Sigmoid colon (tissue), 4 donors: Measurements from ENCODE around the gene ZDHHC11B.

Experiments
- EP300 ChIP-seq, 4 donors: sonication (generic); formaldehyde crosslinking; IDR thresholded peaks; one replicate each; pipeline ENCODE4 v1.6.1; 2017; ENCODE audit warnings: antibody characterized with exemption in 4 of 4
- POLR2A ChIP-seq, 2 donors: fragments of 450-650 bp; IDR thresholded peaks; one replicate each; pipeline ENCODE4 v1.6.1; 2016; ENCODE audit warnings: antibody characterized with exemption in 2 of 2, mild to moderate bottlenecking in 2 of 2, moderate library complexity in 2 of 2
- POLR2AphosphoS5 ChIP-seq, 4 donors: sonication (generic); formaldehyde crosslinking; IDR thresholded peaks; one replicate each; pipeline ENCODE4 v1.6.1; 2017; ENCODE audit warnings: antibody characterized with exemption in 4 of 4
- TF ChIP-seq, protein P1 (sequence below), 4 experiments: fragments of 450-650 bp in 3 of 4; fragments of 200-600 bp in 1 of 4; IDR thresholded peaks; one replicate each; pipeline ENCODE4 v1.5.1; 2016 to 2019; ENCODE audit warnings: antibody characterized with exemption in 4 of 4, mild to moderate bottlenecking in 3 of 4, moderate library complexity in 2 of 4

DNA sequence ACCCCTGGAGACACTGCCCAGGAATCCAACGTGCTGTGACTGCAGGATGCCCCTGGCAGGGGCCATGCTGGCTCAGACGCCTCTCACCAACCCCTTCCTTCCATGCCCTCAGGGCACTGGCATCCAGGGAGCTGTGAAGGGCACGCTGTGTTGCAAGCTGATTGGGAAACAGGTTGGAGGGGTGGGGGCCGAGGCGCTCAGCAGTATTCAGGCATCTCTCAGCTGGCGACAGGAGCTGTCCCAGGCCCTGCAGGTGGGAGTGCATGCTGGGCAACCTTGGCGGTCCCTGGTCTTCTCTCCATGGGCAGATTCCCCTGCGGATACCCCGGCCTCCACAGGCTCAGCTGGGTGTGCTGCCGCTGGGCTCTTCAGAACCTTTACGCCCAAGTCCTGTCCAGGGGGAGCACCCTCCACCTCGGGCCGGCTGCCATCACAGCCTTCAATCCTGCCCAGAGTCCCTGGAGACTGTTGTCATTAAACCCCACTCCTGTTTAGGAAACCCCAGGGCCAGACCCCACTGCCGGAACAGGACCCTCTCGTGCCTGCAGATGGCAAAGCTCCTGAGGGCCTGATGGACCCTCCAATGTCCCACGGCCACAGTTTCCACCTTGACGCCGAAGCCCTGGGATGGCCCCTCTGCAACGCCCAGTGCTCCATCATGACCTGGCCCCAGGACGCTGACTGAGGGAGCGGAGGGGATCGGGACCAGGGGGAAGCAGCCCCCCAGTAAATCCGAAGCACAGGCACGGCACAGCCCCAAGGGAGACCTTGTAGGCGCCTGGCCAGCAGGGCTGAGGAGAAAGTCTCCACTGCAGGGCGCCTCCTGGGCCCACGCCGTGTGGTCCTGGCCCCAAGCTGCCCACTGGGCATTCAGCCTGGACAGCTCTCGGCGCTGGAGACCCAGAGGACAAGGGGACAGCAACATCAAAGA lies 100.7 kb downstream of the ZDHHC11B start:
- TF ChIP-seq, protein P1, sequence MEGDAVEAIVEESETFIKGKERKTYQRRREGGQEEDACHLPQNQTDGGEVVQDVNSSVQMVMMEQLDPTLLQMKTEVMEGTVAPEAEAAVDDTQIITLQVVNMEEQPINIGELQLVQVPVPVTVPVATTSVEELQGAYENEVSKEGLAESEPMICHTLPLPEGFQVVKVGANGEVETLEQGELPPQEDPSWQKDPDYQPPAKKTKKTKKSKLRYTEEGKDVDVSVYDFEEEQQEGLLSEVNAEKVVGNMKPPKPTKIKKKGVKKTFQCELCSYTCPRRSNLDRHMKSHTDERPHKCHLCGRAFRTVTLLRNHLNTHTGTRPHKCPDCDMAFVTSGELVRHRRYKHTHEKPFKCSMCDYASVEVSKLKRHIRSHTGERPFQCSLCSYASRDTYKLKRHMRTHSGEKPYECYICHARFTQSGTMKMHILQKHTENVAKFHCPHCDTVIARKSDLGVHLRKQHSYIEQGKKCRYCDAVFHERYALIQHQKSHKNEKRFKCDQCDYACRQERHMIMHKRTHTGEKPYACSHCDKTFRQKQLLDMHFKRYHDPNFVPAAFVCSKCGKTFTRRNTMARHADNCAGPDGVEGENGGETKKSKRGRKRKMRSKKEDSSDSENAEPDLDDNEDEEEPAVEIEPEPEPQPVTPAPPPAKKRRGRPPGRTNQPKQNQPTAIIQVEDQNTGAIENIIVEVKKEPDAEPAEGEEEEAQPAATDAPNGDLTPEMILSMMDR (IDR thresholded peaks at IDR 0.05), result no peak
- no peak for TF ChIP-seq EP300 (IDR thresholded peaks at IDR 0.05)
- TF ChIP-seq POLR2A (IDR thresholded peaks at IDR 0.05), result no peak
- no peak for TF ChIP-seq POLR2AphosphoS5 (IDR thresholded peaks at IDR 0.05)
